B cell (primary cell): ENCODE results near the gene EPHB4. TPM values are rescaled to one million over a fixed set of nuclear protein-coding genes. Genes with fewer than 3 reads are reported as not detected.

Experiments used
- ATAC-seq: fragments of 200-7000 bp; cut with Tn5 transposase; one replicate; pipeline ENCODE4 v1.10.0; 2021; ENCODE audit warnings: low read depth, mild to moderate bottlenecking, moderate number of reproducible peaks, moderate library complexity
- CTCF ChIA-PET: fragments of 350-600 bp; sonication (Branson Sonifier 250); formaldehyde crosslinking; loops from one replicate; lab custom pipeline; 2021; ENCODE audit warnings: antibody characterized with exemption, inconsistent platforms; lab: Charles Lee
- POLR2A ChIA-PET: fragments of 350-600 bp; sonication (Branson Sonifier 250); formaldehyde crosslinking; loops from one replicate; lab custom pipeline; 2021; ENCODE audit warnings: antibody characterized with exemption; lab: Charles Lee
- DNase-seq: peaks from one replicate; pipeline ENCODE4 v3.0.0; 2013
- H2AFZ ChIP-seq: 2 replicates; pipeline ENCODE4 v1.6.1; 2012; ENCODE audit warnings: mild to moderate bottlenecking, low read depth, low read length; ENCODE audit not compliant: insufficient read depth, poor library complexity, severe bottlenecking
- H3K27ac ChIP-seq, 2 donors: 1 replicate in 1 of 2; 2 replicates in 1 of 2; pipeline ENCODE4 v1.5.1; 2012 to 2013; ENCODE audit warnings: low read length in 2 of 2, mild to moderate bottlenecking in 2 of 2, moderate library complexity in 1 of 2
- H3K27me3 ChIP-seq, 4 experiments: fragments of 200-600 bp in 1 of 4; sonication (generic) in 1 of 4; replicated peaks in 1 of 4; 1 replicate in 2 of 4; 2 replicates in 2 of 4; pipeline versions ENCODE4 v1.6.1 to v1.7.0; 2013 to 2016; ENCODE audit warnings: low read length in 3 of 4, mild to moderate bottlenecking in 2 of 4, mixed read lengths in 1 of 4, moderate library complexity in 1 of 4; ENCODE audit not compliant: insufficient read depth in 4 of 4, control insufficient read depth in 3 of 4; ENCODE audit errors: control extremely low read depth in 1 of 4
- H3K36me3 ChIP-seq, 2 experiments: replicated peaks in 1 of 2; 1 replicate in 1 of 2; 2 replicates in 1 of 2; pipeline versions ENCODE4 v1.6.1 to v1.7.1; 2013; ENCODE audit warnings: low read length in 1 of 2; ENCODE audit not compliant: insufficient read depth in 2 of 2, control insufficient read depth in 1 of 2; ENCODE audit errors: control extremely low read depth in 1 of 2, extremely low read depth in 1 of 2
- H3K4me1 ChIP-seq, 2 donors: fragments of 200-600 bp in 1 of 2; sonication (generic) in 1 of 2; 1 replicate in 1 of 2; 2 replicates in 1 of 2; pipeline versions ENCODE4 v1.5.1 to v1.6.1; 2013 to 2017; ENCODE audit warnings: low read length in 2 of 2; ENCODE audit not compliant: control insufficient read depth in 2 of 2, insufficient read depth in 2 of 2
- H3K4me2 ChIP-seq: replicated peaks from 2 replicates; pipeline ENCODE3; 2012; ENCODE audit warnings: mild to moderate bottlenecking, low read depth, low read length; ENCODE audit not compliant: poor library complexity, severe bottlenecking
- H3K4me3 ChIP-seq, 5 experiments: fragments of 200-600 bp in 1 of 5; sonication (generic) in 1 of 5; 1 replicate in 3 of 5; 2 replicates in 2 of 5; pipeline versions ENCODE4 v1.5.1 to v1.7.0; 2011 to 2016; ENCODE audit warnings: low read length in 4 of 5, mild to moderate bottlenecking in 4 of 5, low read depth in 2 of 5, control low read depth in 1 of 5, moderate library complexity in 1 of 5; ENCODE audit not compliant: insufficient read depth in 1 of 5; ENCODE audit errors: control extremely low read depth in 1 of 5, extremely low read depth in 1 of 5
- H3K79me2 ChIP-seq: fragments of 200-600 bp; sonication (generic); one replicate; pipeline ENCODE4 v1.6.0; 2016; ENCODE audit warnings: low read length; ENCODE audit not compliant: control insufficient read depth, insufficient read depth
- H3K9ac ChIP-seq: fragments of 200-600 bp; sonication (generic); 2 replicates; pipeline ENCODE4 v1.6.1; 2017; ENCODE audit warnings: mild to moderate bottlenecking, low read length, moderate library complexity
- H3K9me3 ChIP-seq, 3 donors: one replicate each; pipeline versions ENCODE4 v1.6.1 to v1.7.1; 2013; ENCODE audit warnings: low read length in 2 of 3; ENCODE audit not compliant: control insufficient read depth in 2 of 3, insufficient read depth in 1 of 3; ENCODE audit errors: control extremely low read depth in 1 of 3
- H4K20me1 ChIP-seq: 2 replicates; pipeline ENCODE4 v1.6.0; 2012; ENCODE audit warnings: mild to moderate bottlenecking, low read length; ENCODE audit not compliant: insufficient read depth, control insufficient read depth, poor library complexity, severe bottlenecking
- H3K27ac Mint-ChIP-seq: one replicate; pipeline ENCODE4 v1.8.0; 2021; ENCODE audit warnings: mixed read lengths
- H3K27me3 Mint-ChIP-seq: one replicate; pipeline ENCODE4 v1.8.0; 2021; ENCODE audit warnings: mixed read lengths
- H3K4me1 Mint-ChIP-seq: one replicate; pipeline ENCODE4 v1.8.0; 2021; ENCODE audit warnings: mixed read lengths
- H3K4me3 Mint-ChIP-seq: one replicate; pipeline ENCODE4 v1.8.0; 2021; ENCODE audit warnings: mixed read lengths
- H3K9me3 Mint-ChIP-seq: one replicate; pipeline ENCODE4 v1.8.0; 2022; ENCODE audit warnings: mixed read lengths; ENCODE audit not compliant: insufficient read depth
- CTCF ChIP-seq: fragments of 200-600 bp; IDR thresholded peaks from one replicate; pipeline ENCODE4 v1.8.0; 2022; ENCODE audit warnings: antibody characterized with exemption, mild to moderate bottlenecking
- EZH2 ChIP-seq: IDR thresholded peaks from 2 replicates; pipeline ENCODE4 v1.6.1; 2012; ENCODE audit warnings: borderline replicate concordance, low read depth, mild to moderate bottlenecking, moderate library complexity, low read length; ENCODE audit not compliant: insufficient read depth, poor library complexity, severe bottlenecking
- WGBS: methylation state at CpG from one replicate; pipeline ENCODE4 v1.1.5; 2013; ENCODE audit warnings: missing lambda C conversion rate; ENCODE audit not compliant: insufficient coverage; 5-methylcytosine and 5-hydroxymethylcytosine counted together
- intact Hi-C: fragments of 100-400 bp; cut with micrococcal nuclease; formaldehyde crosslinking; loops from one replicate; pipeline ENCODE4 v1.10.0; 2022
- polyA plus RNA-seq: library from polyadenylated mRNA; depleted of rRNA; stranded (reverse); fragments of >200 nt; gene quantifications from 2 replicates; pipeline ENCODE4 v1.2.3, GENCODE V29; 2012
- total RNA-seq, 2 donors: library from RNA; stranded (reverse); fragments of 120-200 nt in 1 of 2; gene quantifications; 1 replicate in 1 of 2; 2 replicates in 1 of 2; pipeline versions ENCODE4 v1.2.3 to v1.2.4, GENCODE V29; 2013 to 2022

Gene EPHB4
- total and polyA plus RNA-seq, 2 donors (not counting 1 experiment from before 2014, with no cell fraction given) = 3.9 to 12.0 TPM

- H3K9me3 ChIP-seq = peaks cover 0 to 4% (median 0%) of the 10 kb centered on the region in 3 donors
- ChIA-PET CTCF (interaction anchor here (1.5 kb wide), 1 partner anchor 22 kb away, joined by 3 read pairs; no protein-coding TSS in a partner anchor), POLR2A (no interaction called here)
- H3K79me2 ChIP-seq = no peaks in the 10 kb centered on the region
- H3K27ac ChIP-seq = no peak overlapping the region
- H2AFZ ChIP-seq = no peak overlapping the region
- H3K27me3 ChIP-seq = peaks cover 0 to 57% (median 22%) of the 10 kb centered on the region in 4 experiments
- peak overlapping the region; percentile 83 for H3K4me2 ChIP-seq
- no peak for ATAC-seq
- 38% methylated on average over 14 of the region's 17 CpGs for WGBS
- Mint-ChIP-seq H3K27ac (peak overlapping the region; percentile 1), H3K27me3 (peaks cover 41% of the 10 kb centered on the region), H3K4me3 (peak overlapping the region; percentile 76), H3K4me1 (peaks cover 20% of the 10 kb centered on the region), H3K9me3 (no peaks in the 10 kb centered on the region)
- intact Hi-C loops = no loop called here
- H3K4me3 ChIP-seq = no peak overlapping the region
- H3K36me3 ChIP-seq = no peaks in the 10 kb centered on the region
- H4K20me1 ChIP-seq = no peaks in the 10 kb centered on the region
- TF ChIP-seq EZH2 = no peak
- TF ChIP-seq CTCF = no peak
- DNase-seq = no peak
- peaks cover 26 to 27% of the 10 kb centered on the region in 2 donors for H3K4me1 ChIP-seq
- H3K9ac ChIP-seq = no peak overlapping the region
These were observed 1.4 kb downstream of the EPHB4 start for GRCh38 chr7:100825751-100826513.

- H3K4me3 Mint-ChIP-seq = no peak overlapping the region
- no peak overlapping the region for H3K9ac ChIP-seq
These were observed 2.1 kb downstream of the EPHB4 start for GRCh38 chr7:100825215-100825671.

More at GRCh38 chr7:100825215-100825671, 2.1 kb downstream of the EPHB4 start:
- intact Hi-C loops = no loop called here
- H3K27ac ChIP-seq = no peak overlapping the region
- TF ChIP-seq EZH2 = no peak
- TF ChIP-seq CTCF = no peak
- H4K20me1 ChIP-seq = no peaks in the 10 kb centered on the region
- no peak overlapping the region for H3K4me3 ChIP-seq
- no peak overlapping the region for H3K4me2 ChIP-seq
- no peak for ATAC-seq
- H3K36me3 ChIP-seq = no peaks in the 10 kb centered on the region
- Mint-ChIP-seq H3K4me1 (peaks cover 20% of the 10 kb centered on the region), H3K27me3 (peaks cover 35% of the 10 kb centered on the region), H3K27ac (no peak overlapping the region), H3K9me3 (no peaks in the 10 kb centered on the region)
- H3K27me3 ChIP-seq = peaks cover 0 to 54% (median 22%) of the 10 kb centered on the region in 4 experiments
- peaks cover 0 to 4% (median 0%) of the 10 kb centered on the region in 3 donors for H3K9me3 ChIP-seq
- H3K79me2 ChIP-seq = no peaks in the 10 kb centered on the region
- 92% methylated on average over 12 of the region's 16 CpGs for WGBS
- H3K4me1 ChIP-seq = peaks cover 26 to 27% of the 10 kb centered on the region in 2 donors
- H2AFZ ChIP-seq = no peak overlapping the region
- POLR2A ChIA-PET = interaction anchor here (0.8 kb wide), 1 partner anchor 48 kb away, joined by 7 read pairs; no protein-coding TSS in a partner anchor
- CTCF ChIA-PET = interaction anchor here (1.5 kb wide), 1 partner anchor 22 kb away, joined by 3 read pairs; no protein-coding TSS in a partner anchor
- no peak for DNase-seq
